NCI-H226 (cell line): ENCODE data around the gene FAM200A.
A peak's percentile ranks its signal among the peaks of the same experiment; 100 is the strongest.
"Not testable (repeated sequence)": the region's sequence is repeated elsewhere in the genome, so short reads cannot be mapped to it uniquely, and the experiment has no call there.

Experiments
- DNase-seq: peaks from one replicate; pipeline ENCODE4 v3.0.0-alpha.2; 2015

Gene FAM200A

GRCh38 chr7:99551767-99552463, at the start of gene FAM200A:
Gene FAM200A, minus strand, starts transcription at chr7:99552114. Its CDS starts 3,707 bp downstream, at chr7:99548407.
- peak; percentile 92 for DNase-seq

DNA sequence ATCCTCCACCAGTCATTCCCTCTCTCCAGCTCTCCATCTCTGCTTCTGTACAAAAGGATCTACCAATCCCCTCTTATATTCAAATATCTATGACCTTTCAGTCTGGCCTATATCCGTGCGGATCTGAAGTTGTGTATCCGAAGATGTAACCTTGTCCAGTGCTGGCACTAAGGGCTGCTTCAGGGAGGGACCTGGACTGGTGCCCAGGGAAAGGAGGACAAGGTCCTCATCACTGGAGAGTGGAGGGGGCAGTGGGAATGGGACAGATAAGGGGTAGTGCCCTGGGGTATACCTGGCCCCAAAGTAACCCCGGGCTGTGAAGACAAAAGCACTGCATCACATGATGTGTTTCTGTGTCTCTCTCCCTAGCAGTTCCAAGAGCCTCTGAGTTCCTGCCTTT, 47.9 kb upstream of the FAM200A start:
- no peak for DNase-seq

- no peak for DNase-seq
Observed at GRCh38 chr7:99597762-99598501, 46.0 kb upstream of the FAM200A start, which contains the start of gene TMEM225B. Gene TMEM225B, plus strand, starts transcription at chr7:99598267. Its CDS starts 6,122 bp downstream, at chr7:99604389.

- DNase-seq, result no peak
Observed at GRCh38 chr7:99596408-99596955, 44.6 kb upstream of the FAM200A start.

DNA sequence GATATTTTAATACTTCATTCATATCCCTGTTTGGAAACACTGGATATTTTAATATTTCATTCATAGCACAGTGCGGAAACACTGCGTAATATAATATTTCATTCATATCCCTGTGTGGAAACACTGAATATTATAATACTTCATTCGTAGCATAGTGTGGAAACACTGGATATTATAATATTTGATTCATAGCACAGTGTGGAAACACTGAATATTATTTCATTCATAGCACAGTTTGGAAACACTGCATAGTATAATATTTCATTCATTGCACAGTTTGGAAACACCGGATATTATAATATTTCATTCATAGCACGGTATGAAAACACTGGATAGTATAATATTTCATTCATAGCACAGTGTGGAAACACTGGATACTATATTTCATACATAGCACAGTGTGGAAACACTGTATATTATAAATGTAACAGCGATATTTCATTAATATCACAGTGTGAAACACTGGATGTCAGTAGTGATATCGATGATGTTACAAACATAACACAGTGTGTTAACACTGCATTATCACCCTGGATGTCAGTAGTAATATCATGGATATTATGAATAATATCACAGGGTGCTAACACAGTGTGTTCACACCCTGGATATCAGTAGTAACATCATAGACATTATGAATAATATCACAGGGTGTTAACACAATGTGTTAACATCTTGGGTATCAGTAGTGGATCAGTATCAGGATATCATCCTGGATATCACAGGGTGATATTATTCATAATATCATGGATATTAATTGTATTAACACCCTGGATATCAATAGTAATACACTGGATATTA, 43.2 kb upstream of the FAM200A start:
- no peak for DNase-seq

- no peak for DNase-seq
Observed at GRCh38 chr7:99588868-99589267, 37.0 kb upstream of the FAM200A start.

- not testable (repeated sequence) for DNase-seq
Observed at GRCh38 chr7:99580778-99581332, 28.9 kb upstream of the FAM200A start.

- DNase-seq, result no peak
Observed at GRCh38 chr7:99579956-99580777, 28.3 kb upstream of the FAM200A start.

GRCh38 chr7:99579281-99579955, 27.5 kb upstream of the FAM200A start:
- DNase-seq, result no peak

GRCh38 chr7:99576251-99576650, 24.3 kb upstream of the FAM200A start:
- DNase-seq, result no peak

DNA sequence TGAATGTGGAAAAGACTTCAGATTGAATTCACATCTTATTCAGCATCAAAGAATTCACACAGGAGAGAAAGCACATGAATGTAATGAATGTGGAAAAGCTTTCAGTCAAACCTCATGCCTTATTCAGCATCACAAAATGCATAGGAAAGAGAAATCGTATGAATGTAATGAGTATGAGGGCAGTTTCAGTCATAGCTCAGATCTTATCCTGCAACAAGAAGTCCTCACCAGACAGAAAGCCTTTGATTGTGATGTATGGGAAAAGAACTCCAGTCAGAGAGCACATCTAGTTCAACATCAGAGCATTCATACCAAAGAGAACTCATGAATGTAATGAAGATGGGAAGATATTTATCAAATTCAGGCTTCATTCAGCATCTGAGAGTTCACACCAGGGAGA, 21.3 kb upstream of the FAM200A start:
- no peak for DNase-seq

- no peak for DNase-seq
Observed at GRCh38 chr7:99571768-99572167, 19.9 kb upstream of the FAM200A start.

GRCh38 chr7:99568770-99569169, 16.9 kb upstream of the FAM200A start:
- DNase-seq, result not testable (repeated sequence)

DNA sequence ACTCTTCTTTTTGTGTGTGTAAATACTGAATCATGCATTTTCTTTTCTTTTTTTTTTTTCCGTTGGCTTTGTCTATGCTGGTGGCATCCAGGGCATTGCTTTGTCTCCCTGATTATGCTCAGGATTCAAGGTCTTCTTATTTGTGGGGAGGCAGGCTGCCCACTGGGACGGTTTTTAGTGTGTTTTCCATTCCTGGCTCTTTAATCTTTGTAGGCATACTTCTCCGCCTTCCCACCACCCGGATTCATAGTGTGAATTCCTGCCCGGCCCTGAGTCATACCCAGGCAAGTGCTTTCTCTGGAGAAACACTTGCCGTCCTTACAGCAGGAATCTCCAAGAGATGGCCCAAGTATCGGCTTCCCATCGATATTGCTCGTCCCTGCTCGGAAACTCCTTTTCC, 11.7 kb upstream of the FAM200A start:
- DNase-seq, result peak; percentile 88

GRCh38 chr7:99562832-99563231, 10.9 kb upstream of the FAM200A start:
- peak; percentile 96 for DNase-seq

GRCh38 chr7:99562114-99562784, 10.3 kb upstream of the FAM200A start:
- no peak for DNase-seq

DNA sequence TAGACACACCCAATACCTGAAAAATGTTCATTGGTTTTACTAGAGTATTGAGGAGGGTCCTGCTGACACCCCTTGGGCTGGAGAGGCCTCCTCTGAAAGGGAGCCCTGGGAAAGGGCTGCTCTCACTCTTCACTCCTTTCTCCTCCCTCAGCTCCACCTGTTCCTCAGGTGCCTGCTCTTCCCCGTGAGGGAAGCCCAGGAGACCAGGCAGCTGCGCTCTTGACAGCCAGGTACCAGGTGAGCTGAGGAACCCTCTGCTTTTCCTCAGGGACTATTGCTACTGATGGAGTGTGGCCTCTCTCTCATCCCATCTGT, 9.8 kb upstream of the FAM200A start:
- no peak for DNase-seq

DNA sequence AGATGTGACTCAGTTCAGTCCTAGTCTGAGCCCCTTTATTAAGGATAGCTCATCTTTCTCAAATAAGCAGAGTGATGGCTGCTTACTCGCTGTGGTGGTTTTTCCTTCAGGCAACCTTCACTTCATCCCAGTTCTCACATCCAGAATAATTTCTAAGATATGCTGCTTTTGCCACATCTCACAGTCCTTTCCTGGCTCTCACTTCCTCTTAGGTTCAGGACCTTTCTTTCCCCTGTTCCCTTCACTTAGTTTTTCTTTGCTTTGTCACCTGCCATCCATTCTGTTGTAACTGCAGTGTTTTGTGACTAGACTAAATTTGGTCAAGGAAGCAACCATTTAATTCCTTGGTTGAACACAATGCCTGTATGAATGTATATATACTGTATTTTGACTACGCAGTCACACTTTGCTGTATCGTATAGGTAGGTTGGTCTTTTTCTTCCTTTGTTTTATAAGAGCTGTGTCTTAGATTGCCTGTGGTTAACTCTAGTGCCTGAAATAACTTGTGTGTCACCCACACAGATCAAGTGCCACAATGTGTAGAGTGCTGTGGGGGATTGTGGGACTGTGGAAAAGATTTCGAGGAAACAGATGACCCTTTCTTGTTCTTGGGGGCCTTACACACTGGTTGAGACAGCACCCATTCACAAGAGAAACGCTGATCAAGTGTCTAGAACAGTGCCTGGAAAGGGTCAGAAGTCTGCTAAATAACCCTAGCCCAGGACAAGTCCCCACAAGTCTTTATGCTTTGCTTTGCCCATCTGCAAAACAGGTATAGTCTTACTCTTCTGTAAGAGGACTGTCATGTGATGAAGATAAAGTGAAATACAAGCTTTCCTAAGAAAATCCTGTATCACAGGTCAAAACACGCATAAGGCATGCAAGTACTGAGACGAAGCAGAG, 9.2 kb upstream of the FAM200A start:
- DNase-seq, result no peak

- DNase-seq, result no peak
Observed at GRCh38 chr7:99559175-99559915, 7.4 kb upstream of the FAM200A start.
